SK-N-SH (cell line): Measurements from ENCODE around the gene GRIN1. TPM values are rescaled to one million over a fixed set of nuclear protein-coding genes. Genes with fewer than 3 reads are reported as not detected.

ENCODE experiments used
- CTCF ChIA-PET: fragments of 300-600, 350-600 bp; formaldehyde crosslinking; extraction: SDS; loops from one replicate; lab custom pipeline; 2021; lab: Yijun Ruan, JAX
- POLR2A ChIA-PET: fragments of 350-600 bp; sonication (Branson Sonifier 250); formaldehyde crosslinking; extraction: SDS; loops from one replicate; lab custom pipeline; 2020; ENCODE audit warnings: antibody characterized with exemption, inconsistent platforms; lab: Yijun Ruan, JAX
- DNase-seq: peaks from one replicate; pipeline ENCODE4 v3.0.0; 2012
- H2AFZ ChIP-seq: fragments of 200-600 bp; sonication (generic); 2 replicates; pipeline ENCODE4 v1.8.1; 2016; ENCODE audit warnings: antibody characterized with exemption, mild to moderate bottlenecking, low read depth
- H3F3A ChIP-seq: fragments of 200-600 bp; sonication (generic); replicated peaks from 2 replicates; pipeline ENCODE3; 2016; ENCODE audit warnings: antibody characterized with exemption, mild to moderate bottlenecking; ENCODE audit not compliant: insufficient read depth
- H3K27ac ChIP-seq, 2 experiments: fragments of 200-500 bp in 1 of 2; fragments of 200-600 bp in 1 of 2; sonication (Bioruptor generic) in 1 of 2; sonication (generic), shearing (Covaris generic) in 1 of 2; 2 replicates each; pipeline versions ENCODE4 v1.5.1 to v1.6.1; 2014 to 2016; ENCODE audit warnings: low read depth in 2 of 2, inconsistent platforms in 1 of 2, low read length in 1 of 2, mild to moderate bottlenecking in 1 of 2, mixed read lengths in 1 of 2
- H3K27me3 ChIP-seq: fragments of 200-600 bp; sonication (generic), shearing (Covaris generic); 2 replicates; pipeline ENCODE4 v1.6.1; 2016; ENCODE audit warnings: mixed run types; ENCODE audit not compliant: insufficient read depth
- H3K36me3 ChIP-seq, 2 experiments: fragments of 200-500 bp in 1 of 2; fragments of 200-600 bp in 1 of 2; sonication (Bioruptor generic) in 1 of 2; sonication (generic) in 1 of 2; replicated peaks in 1 of 2; 2 replicates each; pipeline versions ENCODE3 to v1.5.1; 2014 to 2016; ENCODE audit warnings: low read length in 1 of 2, mild to moderate bottlenecking in 1 of 2; ENCODE audit not compliant: insufficient read depth in 2 of 2, control insufficient read depth in 1 of 2
- H3K4me1 ChIP-seq, 2 experiments: fragments of 200-500 bp in 1 of 2; fragments of 200-600 bp in 1 of 2; sonication (Bioruptor generic) in 1 of 2; sonication (generic), shearing (Covaris generic) in 1 of 2; 2 replicates each; pipeline versions ENCODE4 v1.5.1 to v1.6.1; 2014 to 2016; ENCODE audit warnings: low read depth in 1 of 2, low read length in 1 of 2, mixed run types in 1 of 2; ENCODE audit not compliant: insufficient read depth in 2 of 2, control insufficient read depth in 1 of 2
- H3K4me2 ChIP-seq: fragments of 200-600 bp; sonication (generic), shearing (Covaris generic); 2 replicates; pipeline ENCODE4 v1.6.1; 2017; ENCODE audit warnings: mixed run types
- H3K4me3 ChIP-seq, 2 experiments: fragments of 200-500 bp in 1 of 2; fragments of 200-600 bp in 1 of 2; sonication (Bioruptor generic) in 1 of 2; sonication (generic), shearing (Covaris generic) in 1 of 2; 2 replicates each; pipeline versions ENCODE4 v1.5.1 to v1.8.1; 2014 to 2016; ENCODE audit warnings: low read depth in 2 of 2, inconsistent platforms in 1 of 2, low read length in 1 of 2, mild to moderate bottlenecking in 1 of 2, mixed read lengths in 1 of 2, moderate library complexity in 1 of 2
- H3K79me2 ChIP-seq: fragments of 200-600 bp; sonication (generic); 2 replicates; pipeline ENCODE4 v1.8.1; 2017; ENCODE audit warnings: mild to moderate bottlenecking; ENCODE audit not compliant: insufficient read depth
- H3K9ac ChIP-seq: fragments of 200-600 bp; sonication (generic); 2 replicates; pipeline ENCODE4 v1.6.1; 2017; ENCODE audit warnings: mixed run types
- H3K9me2 ChIP-seq: fragments of 200-600 bp; sonication (generic); 2 replicates; pipeline ENCODE4 v1.6.1; 2017; ENCODE audit warnings: mixed run types
- H3K9me3 ChIP-seq: fragments of 200-600 bp; sonication (generic); 2 replicates; pipeline ENCODE4 v1.6.1; 2017; ENCODE audit warnings: mixed run types, mild to moderate bottlenecking, moderate library complexity
- H4K20me1 ChIP-seq: fragments of 200-600 bp; sonication (generic); 2 replicates; pipeline ENCODE4 v1.6.1; 2017; ENCODE audit warnings: mild to moderate bottlenecking, mixed run types; ENCODE audit not compliant: insufficient read depth
- CHD2 ChIP-seq: fragments of 150-350 bp; IDR thresholded peaks from 2 replicates; pipeline ENCODE4 v1.6.1; 2018; ENCODE audit warnings: low read length; ENCODE audit not compliant: partially characterized antibody
- EP300 ChIP-seq, 2 experiments: IDR thresholded peaks; 2 replicates each; pipeline versions ENCODE4 v1.4.0 to v1.6.1; 2012; ENCODE audit warnings: borderline replicate concordance in 1 of 2, low read depth in 1 of 2, low read length in 1 of 2
- FOSL2 ChIP-seq: IDR thresholded peaks from 2 replicates; pipeline ENCODE4 v1.4.0; 2012; ENCODE audit warnings: low read depth, mild to moderate bottlenecking, moderate library complexity, borderline replicate concordance
- FOXJ3 ChIP-seq: sonication (generic); formaldehyde crosslinking; IDR thresholded peaks from 2 replicates; pipeline ENCODE4 v1.5.1; 2020; ENCODE audit warnings: mild to moderate bottlenecking, missing genetic modification reagents
- FOXM1 ChIP-seq: IDR thresholded peaks from 2 replicates; pipeline ENCODE4 v1.4.0; 2012; ENCODE audit warnings: low read depth, mild to moderate bottlenecking
- GATA2 ChIP-seq: sonication (generic); formaldehyde crosslinking; IDR thresholded peaks from 2 replicates; pipeline ENCODE4 v1.5.0; 2020; ENCODE audit warnings: mild to moderate bottlenecking, missing genetic modification reagents
- IRF3 ChIP-seq: fragments of 150-350 bp; IDR thresholded peaks from 2 replicates; pipeline ENCODE4 v1.6.1; 2016; ENCODE audit warnings: mild to moderate bottlenecking, low read depth, low read length
- MAX ChIP-seq: IDR thresholded peaks from 2 replicates; pipeline ENCODE4 v1.4.0; 2012; ENCODE audit warnings: low read depth
- MEF2A ChIP-seq: IDR thresholded peaks from 2 replicates; pipeline ENCODE4 v1.4.0; 2012; ENCODE audit warnings: low read depth, borderline replicate concordance
- MXI1 ChIP-seq: IDR thresholded peaks from 2 replicates; pipeline ENCODE4 v1.6.1; 2012; ENCODE audit warnings: mild to moderate bottlenecking, low read depth, low read length, improper control_type of control experiment
- NRF1 ChIP-seq: IDR thresholded peaks from 2 replicates; pipeline ENCODE4 v1.6.1; 2012; ENCODE audit warnings: low read depth, mild to moderate bottlenecking, low read length
- POLR2AphosphoS5 ChIP-seq: IDR thresholded peaks from 2 replicates; pipeline ENCODE4 v1.6.1; 2012; ENCODE audit warnings: low read depth, low read length
- RAD21 ChIP-seq: IDR thresholded peaks from 2 replicates; pipeline ENCODE4 v1.6.1; 2012; ENCODE audit warnings: mild to moderate bottlenecking, low read length
- RCOR1 ChIP-seq: fragments of 150-350 bp; IDR thresholded peaks from 2 replicates; pipeline ENCODE4 v1.6.1; 2017; ENCODE audit warnings: antibody characterized with exemption, low read length
- REST ChIP-seq: IDR thresholded peaks from 2 replicates; pipeline ENCODE4 v1.6.1; 2012; ENCODE audit warnings: mild to moderate bottlenecking, low read depth, low read length, moderate library complexity
- RFX5 ChIP-seq: IDR thresholded peaks from 2 replicates; pipeline ENCODE4 v1.6.1; 2012; ENCODE audit warnings: mild to moderate bottlenecking, improper control_type of control experiment, low read length
- SIN3A ChIP-seq: IDR thresholded peaks from 2 replicates; pipeline ENCODE4 v1.6.1; 2012; ENCODE audit warnings: low read depth, mild to moderate bottlenecking, low read length, moderate library complexity, borderline replicate concordance
- TAF1 ChIP-seq: IDR thresholded peaks from 2 replicates; pipeline ENCODE4 v1.6.1; 2012; ENCODE audit warnings: low read depth, mild to moderate bottlenecking, low read length, moderate library complexity, borderline replicate concordance
- USF1 ChIP-seq: IDR thresholded peaks from 2 replicates; pipeline ENCODE4 v1.4.0; 2012; ENCODE audit warnings: low read depth, borderline replicate concordance
- USF2 ChIP-seq: fragments of 150-350 bp; IDR thresholded peaks from 2 replicates; pipeline ENCODE4 v1.6.1; 2017; ENCODE audit warnings: antibody characterized with exemption, low read length, low read depth, borderline replicate concordance
- WGBS: methylation state at CpG from one replicate; pipeline ENCODE4 v1.1.6; 2017; ENCODE audit warnings: low lambda C conversion rate; 5-methylcytosine and 5-hydroxymethylcytosine counted together
- polyA plus RNA-seq, 3 experiments: library from polyadenylated mRNA; depleted of rRNA; stranded (reverse); fragments of >200 nt; gene quantifications; 2 replicates each; pipeline ENCODE4 v1.2.3, GENCODE V29; 2012

Gene GRIN1
- polyA plus RNA-seq, 1 of the 3 experiments (the other 2 are of a cell fraction) = not detected

GRCh38 chr9:137191245-137191644 lies 52.3 kb downstream of the GRIN1 start:
- CTCF ChIA-PET = interaction anchor here (0.8 to 3.1 kb wide), 6 partner anchors 14 to 73 kb away, joined by 3 to 11 read pairs (median 3); partner anchors contain the start of gene RNF224
- Histone ChIP-seq H3K27me3 (no peaks in the 10 kb centered on the region), H3K9ac (no peak overlapping the region), H3K79me2 (peaks cover 65% of the 10 kb centered on the region), H3K4me3 (no peak overlapping the region), H3K4me2 (no peak overlapping the region), H3K9me3 (no peaks in the 10 kb centered on the region), H2AFZ (no peak overlapping the region), H3K36me3 (peaks cover 3 to 23% of the 10 kb centered on the region in 2 experiments), H3K9me2 (no peaks in the 10 kb centered on the region), H4K20me1 (peaks cover 45% of the 10 kb centered on the region), H3K4me1 (peaks cover 12 to 30% of the 10 kb centered on the region in 2 experiments; a peak in 3 of 4 replicates), H3K27ac (no peak overlapping the region), H3F3A (peaks cover 16% of the 10 kb centered on the region)
- DNase-seq = no peak
- no CpG with 5 or more reads among the region's 3 CpGs for WGBS
- POLR2A ChIA-PET = interaction anchor here (1.4 kb wide), 1 partner anchor 9 kb away, joined by 5 read pairs; the partner anchor contains the start of gene TPRN
- TF ChIP-seq USF1 = no peak
- no peak for TF ChIP-seq TAF1
- TF ChIP-seq MAX = no peak
- no peak for TF ChIP-seq CHD2
- no peak for TF ChIP-seq REST
- TF ChIP-seq IRF3 = no peak
- no peak for TF ChIP-seq FOSL2
- no peak for TF ChIP-seq EP300 (IDR thresholded peaks at IDR 0.05; ENCODE audit: borderline replicate concordance in 1 of 2, low read depth in 1 of 2, low read length in 1 of 2)
- no peak for TF ChIP-seq FOXM1
- TF ChIP-seq NRF1 = no peak
- TF ChIP-seq SIN3A = no peak
- no peak for TF ChIP-seq MEF2A
- no peak for TF ChIP-seq RCOR1
- TF ChIP-seq FOXJ3 = no peak
- no peak for TF ChIP-seq MXI1
- TF ChIP-seq POLR2AphosphoS5 = no peak
- TF ChIP-seq RAD21 = no peak
- no peak for TF ChIP-seq GATA2 (CRISPR knock-in tag)
- no peak for TF ChIP-seq USF2
- TF ChIP-seq RFX5 = no peak
